SK-MEL-5 (cell line): ENCODE results near the gene ABHD10. TPM values are rescaled to one million over a fixed set of nuclear protein-coding genes. Genes with fewer than 3 reads are reported as not detected.

Experiments used
- DNase-seq: peaks from one replicate; pipeline ENCODE4 v3.0.0-alpha.2; 2016; ENCODE audit warnings: low read depth, low spot score
- in situ Hi-C: cut with HindIII; loops from 2 replicates; pipeline ENCODE4 v1.10.0; 2016; ENCODE audit warnings: low sequenced_read_pairs, high pct_unique_total_duplicates, low pct_unique_long_range_greater_than_20kb
- total RNA-seq: library from RNA; depleted of rRNA; stranded (reverse); fragments of >200 nt; shearing (Covaris generic); gene quantifications from 2 replicates; pipeline ENCODE4 v1.2.3, GENCODE V29; 2014; rRNA removed

ABHD10 gene
- total RNA-seq, 1 experiment from 2014 or later, result 66.4 TPM

DNA sequence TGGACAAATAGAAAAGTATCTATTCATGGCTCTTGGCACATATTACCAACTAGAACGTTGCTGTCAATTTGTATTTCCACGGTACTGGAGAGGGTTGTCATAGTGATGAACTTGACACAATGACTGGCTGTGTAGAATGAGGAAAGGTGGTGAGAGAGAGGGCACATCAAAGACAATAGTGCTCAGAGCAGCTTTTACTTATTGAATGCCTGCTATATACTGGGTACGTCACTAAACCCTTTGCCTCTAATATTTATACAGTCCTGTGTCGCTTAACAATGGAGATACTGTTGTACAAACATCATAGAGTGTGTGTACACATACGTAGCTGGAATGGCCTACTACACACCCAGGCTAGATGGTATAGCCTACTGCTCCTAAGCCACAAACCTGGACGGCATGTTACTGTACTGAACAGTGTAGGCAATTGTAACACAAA lies 64.0 kb downstream of the ABHD10 start:
- in situ Hi-C loops, result no loop called here
- DNase-seq, result peak; percentile 99

Other genes starting within 250 kb of the ABHD10 start
- 36.2 and 36.9 TPM in 2 replicates for gene PHLDB2, start 119.8 kb upstream of the ABHD10 start, total RNA-seq
- not detected in 2 replicates for gene TAGLN3, start 19.9 kb downstream of the ABHD10 start, total RNA-seq
- not detected in 2 replicates for gene TMPRSS7, start 55.7 kb downstream of the ABHD10 start, total RNA-seq
- gene C3orf52, start 107.4 kb downstream of the ABHD10 start, total RNA-seq, result 11.0 and 12.4 TPM in 2 replicates
- gene GCSAM, start 154.2 kb downstream of the ABHD10 start, total RNA-seq, result not detected in 2 replicates